ENCODE data around the gene RXFP4.

GRCh38 chr1:155938220-155938627, 3.2 kb upstream of the RXFP4 start:
- TF ChIP-seq KAT7 (CRISPR knock-in tag; IDR thresholded peaks at IDR 0.05; ENCODE audit: borderline replicate concordance) (no peak), ZNF232 (CRISPR knock-in tag; IDR thresholded peaks at IDR 0.05) (no peak), FOXP1 (CRISPR knock-in tag; IDR thresholded peaks at IDR 0.05; ENCODE audit: borderline replicate concordance) (no peak), ZNF138 (CRISPR knock-in tag; conservative IDR thresholded peaks at IDR 0.05) (no peak), CTCF (IDR thresholded peaks at IDR 0.05) (no peak), ATF3 (CRISPR knock-in tag; conservative IDR thresholded peaks at IDR 0.05) (no peak), SMAD3 (CRISPR knock-in tag; IDR thresholded peaks at IDR 0.05; ENCODE audit: borderline replicate concordance) (no peak), E2F4 (CRISPR knock-in tag; IDR thresholded peaks at IDR 0.05; ENCODE audit: borderline replicate concordance, low read depth) (no peak), ZBTB21 (CRISPR knock-in tag; IDR thresholded peaks at IDR 0.05; ENCODE audit: borderline replicate concordance) (no peak), IRF1 (CRISPR knock-in tag; IDR thresholded peaks at IDR 0.05) (no peak), ZNF219 (CRISPR knock-in tag; IDR thresholded peaks at IDR 0.05; ENCODE audit: borderline replicate concordance) (no peak), MAX (CRISPR knock-in tag; IDR thresholded peaks at IDR 0.05) (no peak), SP1 (CRISPR knock-in tag; conservative IDR thresholded peaks at IDR 0.05) (no peak)
- TF ChIP-seq, protein P1, sequence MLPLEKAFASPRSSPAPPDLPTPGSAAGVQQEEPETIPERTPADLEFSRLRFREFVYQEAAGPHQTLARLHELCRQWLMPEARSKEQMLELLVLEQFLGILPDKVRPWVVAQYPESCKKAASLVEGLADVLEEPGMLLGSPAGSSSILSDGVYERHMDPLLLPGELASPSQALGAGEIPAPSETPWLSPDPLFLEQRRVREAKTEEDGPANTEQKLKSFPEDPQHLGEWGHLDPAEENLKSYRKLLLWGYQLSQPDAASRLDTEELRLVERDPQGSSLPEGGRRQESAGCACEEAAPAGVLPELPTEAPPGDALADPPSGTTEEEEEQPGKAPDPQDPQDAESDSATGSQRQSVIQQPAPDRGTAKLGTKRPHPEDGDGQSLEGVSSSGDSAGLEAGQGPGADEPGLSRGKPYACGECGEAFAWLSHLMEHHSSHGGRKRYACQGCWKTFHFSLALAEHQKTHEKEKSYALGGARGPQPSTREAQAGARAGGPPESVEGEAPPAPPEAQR (CRISPR knock-in tag; IDR thresholded peaks at IDR 0.05), result no peak

All from WTC11 (cell line).